Trophoblast cell (in vitro differentiated cells and primary cell): ENCODE results near the gene MED25.
A peak's percentile ranks its signal among the peaks of the same experiment; 100 is the strongest.

Source experiments
- DNase-seq, 2 donors: peaks; one replicate each; pipeline ENCODE4 v3.0.0-alpha.2; 2016
- H2AFZ ChIP-seq: 2 replicates; pipeline ENCODE4 v1.6.1; 2013; ENCODE audit warnings: low read length, moderate library complexity, mild to moderate bottlenecking; ENCODE audit not compliant: insufficient read depth, poor library complexity
- H2AK5ac ChIP-seq: 2 replicates; pipeline ENCODE4 v1.6.1; 2013; ENCODE audit warnings: mild to moderate bottlenecking, low read length
- H2BK120ac ChIP-seq: 2 replicates; pipeline ENCODE4 v1.6.1; 2013; ENCODE audit warnings: low read length, mild to moderate bottlenecking, moderate library complexity; ENCODE audit not compliant: insufficient read depth, poor library complexity
- H2BK12ac ChIP-seq: 2 replicates; pipeline ENCODE4 v1.6.1; 2013; ENCODE audit warnings: mild to moderate bottlenecking, low read length, moderate library complexity
- H2BK5ac ChIP-seq: 2 replicates; pipeline ENCODE4 v1.6.1; 2013; ENCODE audit warnings: low read length, low read depth, moderate library complexity, mild to moderate bottlenecking; ENCODE audit not compliant: poor library complexity
- H3K14ac ChIP-seq: 2 replicates; pipeline ENCODE4 v1.6.1; 2013; ENCODE audit warnings: mild to moderate bottlenecking, low read length
- H3K18ac ChIP-seq: 2 replicates; pipeline ENCODE4 v1.6.1; 2013; ENCODE audit warnings: mild to moderate bottlenecking, low read length
- H3K23ac ChIP-seq: 2 replicates; pipeline ENCODE4 v1.6.1; 2013; ENCODE audit warnings: low read length
- H3K27ac ChIP-seq: 2 replicates; pipeline ENCODE4 v1.5.1; 2013; ENCODE audit warnings: low read depth, mild to moderate bottlenecking, inconsistent platforms, low read length, moderate library complexity
- H3K27me3 ChIP-seq: 2 replicates; pipeline ENCODE4 v1.6.1; 2013; ENCODE audit warnings: inconsistent platforms, mild to moderate bottlenecking, low read length, moderate library complexity; ENCODE audit not compliant: insufficient read depth
- H3K36me3 ChIP-seq, 2 experiments: 1 replicate in 1 of 2; 2 replicates in 1 of 2; pipeline ENCODE4 v1.6.1; 2013; ENCODE audit warnings: low read length in 2 of 2, mild to moderate bottlenecking in 2 of 2, moderate library complexity in 1 of 2; ENCODE audit not compliant: insufficient read depth in 2 of 2, control insufficient read depth in 1 of 2
- H3K4ac ChIP-seq: 2 replicates; pipeline ENCODE4 v1.6.1; 2013; ENCODE audit warnings: low read depth, mild to moderate bottlenecking, low read length, moderate library complexity
- H3K4me1 ChIP-seq, 2 experiments: 1 replicate in 1 of 2; 2 replicates in 1 of 2; pipeline ENCODE4 v1.6.1; 2013; ENCODE audit warnings: low read length in 2 of 2, mild to moderate bottlenecking in 2 of 2, moderate library complexity in 1 of 2; ENCODE audit not compliant: insufficient read depth in 2 of 2, control insufficient read depth in 1 of 2
- H3K4me2 ChIP-seq: 2 replicates; pipeline ENCODE4 v1.6.1; 2013; ENCODE audit warnings: inconsistent platforms, mild to moderate bottlenecking, low read length, moderate library complexity
- H3K4me3 ChIP-seq: 2 replicates; pipeline ENCODE4 v1.5.1; 2013; ENCODE audit warnings: mild to moderate bottlenecking, low read depth, low read length, inconsistent platforms
- H3K79me1 ChIP-seq: one replicate; pipeline ENCODE4 v1.6.1; 2013; ENCODE audit warnings: low read length
- H3K79me2 ChIP-seq: 2 replicates; pipeline ENCODE4 v1.6.1; 2013; ENCODE audit warnings: low read length, mild to moderate bottlenecking; ENCODE audit not compliant: control insufficient read depth, insufficient read depth, poor library complexity
- H3K9ac ChIP-seq: 2 replicates; pipeline ENCODE4 v1.6.1; 2013; ENCODE audit warnings: mild to moderate bottlenecking, low read length
- H3K9me3 ChIP-seq: 2 replicates; pipeline ENCODE4 v1.6.1; 2013; ENCODE audit warnings: low read depth, mild to moderate bottlenecking, control low read depth, inconsistent platforms, low read length; ENCODE audit not compliant: insufficient read depth
- H4K12ac ChIP-seq: 2 replicates; pipeline ENCODE4 v1.6.1; 2013; ENCODE audit warnings: low read depth, mild to moderate bottlenecking, low read length, moderate library complexity
- H4K8ac ChIP-seq: 2 replicates; pipeline ENCODE4 v1.6.1; 2013; ENCODE audit warnings: low read depth, mild to moderate bottlenecking, low read length, moderate library complexity
- H4K91ac ChIP-seq: one replicate; pipeline ENCODE4 v1.6.1; 2013; ENCODE audit warnings: low read depth, mild to moderate bottlenecking, low read length, moderate library complexity
- WGBS: extraction: QIAGEN DNeasy Blood & Tissue Kit; methylation state at CpG from one replicate; pipeline ENCODE4 v1.1.7; 2013; ENCODE audit warnings: missing lambda C conversion rate; ENCODE audit not compliant: insufficient read length, insufficient coverage; ENCODE audit errors: extremely low coverage; 5-methylcytosine and 5-hydroxymethylcytosine counted together

The MED25 gene

DNA sequence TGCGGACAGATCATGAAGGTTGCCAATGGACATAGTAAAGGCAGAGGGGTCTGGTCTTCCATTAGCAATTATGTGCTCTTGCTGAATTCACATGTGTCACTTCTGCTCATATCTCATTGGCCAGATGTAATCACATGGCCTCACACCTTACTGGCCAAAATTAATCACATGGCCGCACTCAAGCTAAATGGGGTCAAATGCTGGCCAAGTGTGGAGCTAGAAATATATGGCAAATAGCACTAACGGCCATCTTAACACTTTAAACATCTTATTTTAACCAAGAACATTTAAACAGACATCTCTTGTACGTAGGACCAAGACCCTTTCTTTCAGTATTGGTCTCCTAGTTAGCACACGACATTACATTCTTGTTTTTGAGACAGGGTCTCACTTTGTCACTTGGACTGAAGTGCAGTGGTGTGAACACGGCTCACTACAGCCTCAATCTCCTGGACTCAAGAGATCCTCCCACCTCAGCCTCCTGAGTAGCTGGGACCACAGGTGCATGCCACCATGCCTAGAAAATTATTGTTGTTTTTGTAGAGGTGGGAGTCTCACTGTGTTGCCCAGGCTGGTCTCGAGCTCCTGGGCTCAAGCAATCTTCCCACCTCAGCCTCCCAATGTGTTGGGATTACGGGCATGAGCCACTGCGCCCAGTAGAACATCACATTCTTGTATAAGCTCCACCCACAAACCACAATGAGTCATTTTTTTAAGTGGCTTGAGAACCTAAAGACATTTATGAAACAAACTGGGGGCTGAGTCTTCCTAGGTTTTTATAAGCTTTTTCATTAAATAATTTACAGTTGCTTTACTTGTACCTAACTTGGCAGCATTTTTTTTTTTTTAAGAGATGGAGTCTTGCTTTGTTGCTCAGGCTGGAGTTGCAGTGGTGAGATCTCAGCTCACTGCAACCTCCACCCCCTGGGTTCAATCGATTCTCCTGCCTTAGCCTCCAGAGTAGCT lies 29.9 kb downstream of the MED25 start:
- H3K18ac ChIP-seq = no peak overlapping the region
- peaks cover 8 to 9% of the 10 kb centered on the region in 2 experiments for H3K36me3 ChIP-seq
- peaks cover 12% of the 10 kb centered on the region for H3K79me2 ChIP-seq
- H3K23ac ChIP-seq = no peak overlapping the region
- H3K4me1 ChIP-seq = peaks cover 7 to 17% of the 10 kb centered on the region in 2 experiments
- H2BK12ac ChIP-seq = no peak overlapping the region
- WGBS = no CpG with 5 or more reads among the region's 10 CpGs
- no peak overlapping the region for H2AFZ ChIP-seq
- H3K4me2 ChIP-seq = no peak overlapping the region
- H3K79me1 ChIP-seq = peaks cover 7% of the 10 kb centered on the region
- H4K91ac ChIP-seq = no peak overlapping the region
- H3K9ac ChIP-seq = no peak overlapping the region
- H2BK120ac ChIP-seq = no peak overlapping the region
- no peak overlapping the region for H3K27ac ChIP-seq
- no peak overlapping the region for H2AK5ac ChIP-seq
- H3K4ac ChIP-seq = no peak overlapping the region
- no peak overlapping the region for H3K14ac ChIP-seq
- peak in 1 of 2 donors; percentile 58 for DNase-seq
- H3K9me3 ChIP-seq = no peaks in the 10 kb centered on the region
- no peak overlapping the region for H2BK5ac ChIP-seq
- no peak overlapping the region for H4K8ac ChIP-seq
- H3K4me3 ChIP-seq = no peak overlapping the region
- H4K12ac ChIP-seq = no peak overlapping the region
- H3K27me3 ChIP-seq = no peaks in the 10 kb centered on the region

GRCh38 chr19:49848938-49849337 lies 30.8 kb downstream of the MED25 start:
- Histone ChIP-seq H3K9ac (no peak overlapping the region), H4K8ac (no peak overlapping the region), H3K9me3 (no peaks in the 10 kb centered on the region), H3K14ac (no peak overlapping the region), H3K79me1 (peaks cover 7% of the 10 kb centered on the region), H4K91ac (no peak overlapping the region), H3K4ac (no peak overlapping the region), H3K27me3 (no peaks in the 10 kb centered on the region), H3K4me3 (no peak overlapping the region), H2BK5ac (no peak overlapping the region), H2BK120ac (no peak overlapping the region), H2AFZ (no peak overlapping the region), H3K4me2 (no peak overlapping the region), H3K18ac (no peak overlapping the region), H2AK5ac (no peak overlapping the region), H2BK12ac (no peak overlapping the region), H3K4me1 (peaks cover 7 to 17% of the 10 kb centered on the region in 2 experiments), H3K36me3 (peaks cover 9% of the 10 kb centered on the region in 2 experiments), H3K27ac (no peak overlapping the region), H3K23ac (no peak overlapping the region), H3K79me2 (peaks cover 13% of the 10 kb centered on the region), H4K12ac (no peak overlapping the region)
- no peak for DNase-seq
- WGBS = no CpG with 5 or more reads among the region's 3 CpGs

DNA sequence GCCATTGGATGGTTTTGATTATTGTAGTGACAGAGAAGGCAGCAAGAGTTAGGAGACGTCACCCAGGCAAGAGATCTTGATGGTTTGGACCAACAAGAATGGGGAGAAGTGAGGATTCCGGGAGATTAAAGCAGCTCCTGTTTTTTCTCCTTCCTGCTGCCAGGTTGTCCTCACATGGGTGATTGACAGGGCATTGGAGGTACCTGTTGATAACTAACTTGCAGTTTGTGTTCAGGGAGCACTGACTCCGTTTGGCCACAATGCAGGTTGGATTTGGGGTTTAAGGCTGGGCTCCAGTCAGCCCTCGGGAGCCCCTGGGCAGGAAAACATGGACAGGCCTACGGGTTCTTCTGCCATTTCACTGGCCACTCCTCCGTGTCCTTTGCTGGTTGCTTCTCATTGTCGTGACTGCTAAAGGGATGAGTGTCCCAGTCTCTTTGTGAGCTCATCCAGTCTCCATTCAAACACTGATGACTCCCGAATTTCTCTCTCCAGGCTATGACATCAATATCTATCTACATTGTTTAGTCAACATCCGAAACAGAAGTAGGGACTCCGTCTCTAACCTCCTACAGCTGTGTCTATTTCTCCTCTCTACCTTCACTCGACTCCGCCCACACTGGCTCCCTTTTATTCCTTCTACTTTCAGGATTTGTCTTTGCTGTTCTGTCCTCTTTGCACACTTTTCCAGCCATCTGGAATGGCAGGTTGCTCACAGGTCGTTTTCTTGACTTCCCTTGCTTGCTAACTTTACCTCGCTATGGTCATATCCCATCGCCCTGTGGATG lies 31.5 kb downstream of the MED25 start:
- Histone ChIP-seq H3K4me2 (peak overlapping the region; percentile 87), H3K27ac (no peak overlapping the region), H3K4me1 (peaks cover 7 to 17% of the 10 kb centered on the region in 2 experiments), H2BK120ac (no peak overlapping the region), H2AFZ (no peak overlapping the region), H3K14ac (no peak overlapping the region), H2BK12ac (no peak overlapping the region), H3K4ac (peak overlapping the region; percentile 1), H4K12ac (no peak overlapping the region), H4K91ac (no peak overlapping the region), H4K8ac (peak overlapping the region; percentile 13), H3K18ac (no peak overlapping the region), H3K27me3 (no peaks in the 10 kb centered on the region), H3K4me3 (peak overlapping the region; percentile 42), H3K79me1 (peaks cover 7% of the 10 kb centered on the region), H3K79me2 (peaks cover 14% of the 10 kb centered on the region), H3K9ac (no peak overlapping the region), H2BK5ac (no peak overlapping the region), H3K36me3 (peaks cover 12 to 15% of the 10 kb centered on the region in 2 experiments), H3K23ac (no peak overlapping the region), H2AK5ac (no peak overlapping the region), H3K9me3 (no peaks in the 10 kb centered on the region)
- DNase-seq = no peak
- no CpG with 5 or more reads among the region's 15 CpGs for WGBS

GRCh38 chr19:49850221-49850486 lies 32.1 kb downstream of the MED25 start:
- Histone ChIP-seq H2BK120ac (no peak overlapping the region), H3K4me2 (peak overlapping the region; percentile 87)
- no CpG with 5 or more reads among the region's 12 CpGs for WGBS

More at GRCh38 chr19:49850221-49850486, 32.1 kb downstream of the MED25 start:
- H3K4me3 ChIP-seq = peak overlapping the region; percentile 42
- H3K14ac ChIP-seq = no peak overlapping the region
- H3K18ac ChIP-seq = no peak overlapping the region
- H4K12ac ChIP-seq = no peak overlapping the region
- H3K9me3 ChIP-seq = no peaks in the 10 kb centered on the region
- no peak overlapping the region for H2AFZ ChIP-seq
- H3K27me3 ChIP-seq = no peaks in the 10 kb centered on the region
- peaks cover 16 to 21% of the 10 kb centered on the region in 2 experiments for H3K36me3 ChIP-seq
- no peak overlapping the region for H4K91ac ChIP-seq
- peaks cover 14% of the 10 kb centered on the region for H3K79me2 ChIP-seq
- peaks cover 7 to 17% of the 10 kb centered on the region in 2 experiments for H3K4me1 ChIP-seq
- H3K23ac ChIP-seq = no peak overlapping the region
- peak overlapping the region; percentile 13 for H4K8ac ChIP-seq
- H2BK12ac ChIP-seq = no peak overlapping the region
- peak overlapping the region; percentile 1 for H3K4ac ChIP-seq
- DNase-seq = no peak
- H2AK5ac ChIP-seq = no peak overlapping the region
- H3K79me1 ChIP-seq = peaks cover 7% of the 10 kb centered on the region
- no peak overlapping the region for H3K27ac ChIP-seq
- no peak overlapping the region for H3K9ac ChIP-seq
- no peak overlapping the region for H2BK5ac ChIP-seq
